ENCODE results near the gene ANKRD30A.
"Not testable (repeated sequence)": the region's sequence is repeated elsewhere in the genome, so short reads cannot be mapped to it uniquely, and the experiment has no call there.

ANKRD30A gene

GRCh38 chr10:37206132-37206531 lies 80.7 kb downstream of the ANKRD30A start:
- TF ChIP-seq Cebpa-rat (IDR thresholded peaks at IDR 0.05), result no peak
- no peaks in the 10 kb centered on the region for H3K9me3 ChIP-seq

GRCh38 chr10:37220866-37221265 lies 95.5 kb downstream of the ANKRD30A start:
- TF ChIP-seq Cebpa-rat (IDR thresholded peaks at IDR 0.05), result no peak
- H3K9me3 ChIP-seq, result no peaks in the 10 kb centered on the region
- no peaks in the 10 kb centered on the region for H3K4me1 ChIP-seq
- no peaks in the 10 kb centered on the region for H4K20me1 ChIP-seq
- no peak overlapping the region for H3K4me3 ChIP-seq
- no peak overlapping the region for H3K9ac ChIP-seq
- H3K27ac ChIP-seq, result no peak overlapping the region
- H3K36me3 ChIP-seq, result no peaks in the 10 kb centered on the region
- H3K27me3 ChIP-seq, result no peaks in the 10 kb centered on the region
- H3K4me2 ChIP-seq, result no peak overlapping the region

More at GRCh38 chr10:37206132-37206531, 80.7 kb downstream of the ANKRD30A start:
- Histone ChIP-seq H3K27ac (no peak overlapping the region), H3K36me3 (no peaks in the 10 kb centered on the region), H4K20me1 (no peaks in the 10 kb centered on the region), H3K4me2 (no peak overlapping the region), H3K4me3 (no peak overlapping the region), H3K4me1 (no peaks in the 10 kb centered on the region), H3K27me3 (no peaks in the 10 kb centered on the region), H3K9ac (no peak overlapping the region)

- TF ChIP-seq Cebpa-rat (IDR thresholded peaks at IDR 0.05), result no peak
- H4K20me1 ChIP-seq, result no peaks in the 10 kb centered on the region
- H3K27me3 ChIP-seq, result no peaks in the 10 kb centered on the region
- H3K9me3 ChIP-seq, result no peaks in the 10 kb centered on the region
- H3K4me2 ChIP-seq, result no peak overlapping the region
- H3K9ac ChIP-seq, result no peak overlapping the region
- no peaks in the 10 kb centered on the region for H3K4me1 ChIP-seq
- H3K36me3 ChIP-seq, result no peaks in the 10 kb centered on the region
- H3K27ac ChIP-seq, result no peak overlapping the region
- H3K4me3 ChIP-seq, result no peak overlapping the region
Measured at GRCh38 chr10:37222046-37222445, 96.6 kb downstream of the ANKRD30A start.

- H3K4me1 ChIP-seq, result no peaks in the 10 kb centered on the region
- no peaks in the 10 kb centered on the region for H3K36me3 ChIP-seq
- no peak for TF ChIP-seq Cebpa-rat (IDR thresholded peaks at IDR 0.05)
- H3K9ac ChIP-seq, result no peak overlapping the region
- H3K4me3 ChIP-seq, result no peak overlapping the region
- H3K27me3 ChIP-seq, result no peaks in the 10 kb centered on the region
- no peaks in the 10 kb centered on the region for H3K9me3 ChIP-seq
- no peak overlapping the region for H3K4me2 ChIP-seq
- H3K27ac ChIP-seq, result no peak overlapping the region
- no peaks in the 10 kb centered on the region for H4K20me1 ChIP-seq
Measured at GRCh38 chr10:37225163-37225562, 99.8 kb downstream of the ANKRD30A start.

GRCh38 chr10:37226524-37226923 lies 101.1 kb downstream of the ANKRD30A start:
- no peaks in the 10 kb centered on the region for H3K4me1 ChIP-seq
- no peaks in the 10 kb centered on the region for H3K27me3 ChIP-seq
- H3K9ac ChIP-seq, result no peak overlapping the region
- no peaks in the 10 kb centered on the region for H4K20me1 ChIP-seq
- no peaks in the 10 kb centered on the region for H3K36me3 ChIP-seq
- H3K4me3 ChIP-seq, result no peak overlapping the region
- no peak overlapping the region for H3K27ac ChIP-seq
- TF ChIP-seq Cebpa-rat (IDR thresholded peaks at IDR 0.05), result no peak
- H3K4me2 ChIP-seq, result no peak overlapping the region
- no peaks in the 10 kb centered on the region for H3K9me3 ChIP-seq

- Histone ChIP-seq H3K27ac (no peak overlapping the region), H3K9me3 (no peaks in the 10 kb centered on the region), H3K4me2 (no peak overlapping the region), H3K9ac (no peak overlapping the region), H3K27me3 (no peaks in the 10 kb centered on the region), H3K4me3 (no peak overlapping the region), H3K4me1 (no peaks in the 10 kb centered on the region), H4K20me1 (no peaks in the 10 kb centered on the region), H3K36me3 (no peaks in the 10 kb centered on the region)
- no peak for TF ChIP-seq Cebpa-rat (IDR thresholded peaks at IDR 0.05)
Measured at GRCh38 chr10:37234692-37235091, 109.3 kb downstream of the ANKRD30A start.

- Histone ChIP-seq H3K27ac (no peak overlapping the region), H3K36me3 (no peaks in the 10 kb centered on the region), H4K20me1 (no peaks in the 10 kb centered on the region), H3K4me1 (no peaks in the 10 kb centered on the region), H3K9ac (no peak overlapping the region), H3K4me2 (no peak overlapping the region), H3K9me3 (no peaks in the 10 kb centered on the region), H3K27me3 (no peaks in the 10 kb centered on the region), H3K4me3 (no peak overlapping the region)
- TF ChIP-seq Cebpa-rat (IDR thresholded peaks at IDR 0.05), result no peak
Measured at GRCh38 chr10:37236093-37236492, 110.7 kb downstream of the ANKRD30A start.

- no peak overlapping the region for H3K4me2 ChIP-seq
- H3K27ac ChIP-seq, result no peak overlapping the region
- H3K4me3 ChIP-seq, result no peak overlapping the region
- H3K9ac ChIP-seq, result no peak overlapping the region
- H3K9me3 ChIP-seq, result no peaks in the 10 kb centered on the region
- no peaks in the 10 kb centered on the region for H3K4me1 ChIP-seq
- H3K36me3 ChIP-seq, result no peaks in the 10 kb centered on the region
- no peaks in the 10 kb centered on the region for H3K27me3 ChIP-seq
- no peak for TF ChIP-seq Cebpa-rat (IDR thresholded peaks at IDR 0.05)
- H4K20me1 ChIP-seq, result no peaks in the 10 kb centered on the region
Measured at GRCh38 chr10:37240223-37240622, 114.8 kb downstream of the ANKRD30A start.

GRCh38 chr10:37246637-37247036 lies 121.2 kb downstream of the ANKRD30A start:
- no peak for TF ChIP-seq Cebpa-rat (IDR thresholded peaks at IDR 0.05)
- Histone ChIP-seq H3K27ac (no peak overlapping the region), H3K36me3 (no peaks in the 10 kb centered on the region), H3K27me3 (no peaks in the 10 kb centered on the region), H3K9ac (no peak overlapping the region), H3K4me1 (no peaks in the 10 kb centered on the region), H3K4me3 (no peak overlapping the region), H4K20me1 (no peaks in the 10 kb centered on the region), H3K4me2 (no peak overlapping the region), H3K9me3 (no peaks in the 10 kb centered on the region)

GRCh38 chr10:37255837-37256236 lies 130.4 kb downstream of the ANKRD30A start:
- H3K27me3 ChIP-seq, H3K9ac ChIP-seq, H3K9me3 ChIP-seq, H3K4me2 ChIP-seq, H3K4me3 ChIP-seq, H3K27ac ChIP-seq, H3K4me1 ChIP-seq, H4K20me1 ChIP-seq, H3K36me3 ChIP-seq: not testable (repeated sequence)

GRCh38 chr10:37263304-37263703 lies 137.9 kb downstream of the ANKRD30A start:
- Histone ChIP-seq H3K27me3 (no peaks in the 10 kb centered on the region), H3K27ac (no peak overlapping the region), H3K4me1 (no peaks in the 10 kb centered on the region), H3K4me3 (no peak overlapping the region), H3K36me3 (no peaks in the 10 kb centered on the region), H4K20me1 (no peaks in the 10 kb centered on the region), H3K4me2 (no peak overlapping the region), H3K9ac (no peak overlapping the region), H3K9me3 (no peaks in the 10 kb centered on the region)
- TF ChIP-seq Cebpa-rat (IDR thresholded peaks at IDR 0.05), result no peak

Data from BLaER1 (cell line).